Measurements from ENCODE around the gene PTPRCAP.
"Not testable (repeated sequence)": the region's sequence is repeated elsewhere in the genome, so short reads cannot be mapped to it uniquely, and the experiment has no call there.

Gene PTPRCAP

DNA sequence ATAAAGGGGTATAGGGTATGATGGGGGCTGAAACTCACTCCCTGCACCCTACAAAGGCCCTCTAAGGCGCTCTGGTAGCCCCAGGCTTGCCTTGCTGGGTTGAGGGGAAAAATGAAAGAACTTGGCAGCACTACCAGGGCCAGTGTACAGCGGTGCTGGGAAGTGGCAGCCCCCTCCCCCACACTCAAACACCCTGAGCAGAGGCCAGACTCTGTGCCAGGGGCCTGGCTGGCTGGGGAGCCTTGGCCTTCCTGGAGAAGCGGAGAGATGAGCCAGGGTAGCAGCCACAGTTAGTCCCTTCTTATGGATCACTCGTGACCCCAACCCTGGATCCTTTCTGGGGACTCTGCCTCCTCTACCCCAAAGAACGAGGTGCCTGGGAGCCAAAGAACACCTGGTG lies 28.9 kb upstream of the PTPRCAP start:
- peaks cover 11% of the 10 kb centered on the region for H3K79me2 ChIP-seq (ENCODE audit: low read length)
- H4K20me1 ChIP-seq (ENCODE audit: insufficient read depth, low read length) = no peaks in the 10 kb centered on the region
- no peak overlapping the region for H3K9ac ChIP-seq (ENCODE audit: low read length)
- peaks cover 12% of the 10 kb centered on the region for H3K4me1 ChIP-seq (ENCODE audit: low read length)
- TF ChIP-seq, protein P1, sequence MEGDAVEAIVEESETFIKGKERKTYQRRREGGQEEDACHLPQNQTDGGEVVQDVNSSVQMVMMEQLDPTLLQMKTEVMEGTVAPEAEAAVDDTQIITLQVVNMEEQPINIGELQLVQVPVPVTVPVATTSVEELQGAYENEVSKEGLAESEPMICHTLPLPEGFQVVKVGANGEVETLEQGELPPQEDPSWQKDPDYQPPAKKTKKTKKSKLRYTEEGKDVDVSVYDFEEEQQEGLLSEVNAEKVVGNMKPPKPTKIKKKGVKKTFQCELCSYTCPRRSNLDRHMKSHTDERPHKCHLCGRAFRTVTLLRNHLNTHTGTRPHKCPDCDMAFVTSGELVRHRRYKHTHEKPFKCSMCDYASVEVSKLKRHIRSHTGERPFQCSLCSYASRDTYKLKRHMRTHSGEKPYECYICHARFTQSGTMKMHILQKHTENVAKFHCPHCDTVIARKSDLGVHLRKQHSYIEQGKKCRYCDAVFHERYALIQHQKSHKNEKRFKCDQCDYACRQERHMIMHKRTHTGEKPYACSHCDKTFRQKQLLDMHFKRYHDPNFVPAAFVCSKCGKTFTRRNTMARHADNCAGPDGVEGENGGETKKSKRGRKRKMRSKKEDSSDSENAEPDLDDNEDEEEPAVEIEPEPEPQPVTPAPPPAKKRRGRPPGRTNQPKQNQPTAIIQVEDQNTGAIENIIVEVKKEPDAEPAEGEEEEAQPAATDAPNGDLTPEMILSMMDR (IDR thresholded peaks at IDR 0.05; ENCODE audit: low read length) = no peak
- TF ChIP-seq EZH2 (optimal IDR thresholded peaks at IDR 0.05; ENCODE audit: low read depth, low read length) (no peak), EZH2phosphoT487 (IDR thresholded peaks at IDR 0.05; ENCODE audit: low read length) (no peak)
- H3K9me3 ChIP-seq (replicated peaks; ENCODE audit: insufficient read depth, low read length) = no peaks in the 10 kb centered on the region
- H2AFZ ChIP-seq (ENCODE audit: low read length) = no peak overlapping the region
- H3K4me3 ChIP-seq (ENCODE audit: low read length) = no peak overlapping the region
- H3K4me2 ChIP-seq (ENCODE audit: low read depth, low read length) = no peak overlapping the region
- 0 out of 2 replicates have a peak, but pooled peaks cover 3% of the 10 kb centered on the region for H3F3A ChIP-seq (ENCODE audit: insufficient read depth, low read length)
- H3K27me3 ChIP-seq (replicated peaks; ENCODE audit: insufficient read depth, low read length) = no peaks in the 10 kb centered on the region
- no peak for DNase-seq
- H3K9me2 ChIP-seq (replicated peaks; ENCODE audit: insufficient read depth, low read length) = no peaks in the 10 kb centered on the region
- no peak overlapping the region for H3K27ac ChIP-seq (ENCODE audit: low read length)
- no peaks in the 10 kb centered on the region for H3K36me3 ChIP-seq (replicated peaks; ENCODE audit: insufficient read depth, low read length)

DNA sequence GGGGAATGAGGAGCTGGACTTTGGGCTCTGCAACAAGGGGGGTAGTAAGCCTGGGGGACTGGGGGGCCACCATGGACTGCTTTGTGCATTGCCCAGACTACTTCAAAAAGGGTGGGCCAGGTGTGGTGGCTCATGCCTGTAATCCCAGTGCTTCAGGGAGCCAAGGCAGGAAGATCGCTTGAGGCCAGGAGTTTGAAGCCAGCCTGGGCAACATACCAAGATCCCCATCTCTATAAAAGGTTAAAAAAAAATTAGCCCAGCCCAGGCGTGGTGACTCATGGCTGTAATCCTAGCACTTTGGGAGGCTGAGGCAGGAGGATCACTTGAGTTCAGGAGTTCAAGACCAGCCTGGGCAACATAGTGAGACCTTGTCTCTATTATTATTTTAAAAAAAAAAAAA lies 28.0 kb upstream of the PTPRCAP start:
- Histone ChIP-seq H3K4me3 (ENCODE audit: low read length) (peak overlapping the region; percentile 99), H3K4me1 (ENCODE audit: low read length) (peaks cover 12% of the 10 kb centered on the region), H3K9ac (ENCODE audit: low read length) (peak overlapping the region; percentile 96; the same call in 1 of the 2 replicates), H3K79me2 (ENCODE audit: low read length) (peaks cover 11% of the 10 kb centered on the region), H3K4me2 (ENCODE audit: low read depth, low read length) (peak overlapping the region; percentile 99)
- H3K27me3 ChIP-seq (replicated peaks; ENCODE audit: insufficient read depth, low read length); H2AFZ ChIP-seq (ENCODE audit: low read length); H3F3A ChIP-seq (ENCODE audit: insufficient read depth, low read length); H3K9me3 ChIP-seq (replicated peaks; ENCODE audit: insufficient read depth, low read length); H4K20me1 ChIP-seq (ENCODE audit: insufficient read depth, low read length); DNase-seq; H3K36me3 ChIP-seq (replicated peaks; ENCODE audit: insufficient read depth, low read length); H3K9me2 ChIP-seq (replicated peaks; ENCODE audit: insufficient read depth, low read length); H3K27ac ChIP-seq (ENCODE audit: low read length): not testable (repeated sequence)

DNA sequence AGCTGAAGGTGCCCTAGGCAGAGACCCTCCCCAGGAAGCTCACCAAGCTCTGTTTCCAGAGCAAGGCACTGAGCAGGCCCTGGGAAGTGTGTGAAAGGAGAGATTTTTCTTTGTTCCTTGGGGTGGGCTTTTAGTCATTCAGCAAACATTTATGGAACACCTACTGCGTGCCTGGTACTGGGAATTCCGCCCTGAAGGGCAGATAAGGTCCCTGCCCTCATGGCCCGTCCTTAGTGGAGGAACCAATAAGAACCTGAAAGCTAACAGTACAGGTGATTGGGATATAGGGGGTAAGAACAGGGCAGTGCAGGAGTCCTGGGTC lies 27.7 kb upstream of the PTPRCAP start:
- H3K4me1 ChIP-seq (ENCODE audit: low read length) = peaks cover 12% of the 10 kb centered on the region
- peak overlapping the region; percentile 99 for H3K4me2 ChIP-seq (ENCODE audit: low read depth, low read length)
- H3K36me3 ChIP-seq (replicated peaks; ENCODE audit: insufficient read depth, low read length) = no peaks in the 10 kb centered on the region
- peak overlapping the region; percentile 99 for H3K4me3 ChIP-seq (ENCODE audit: low read length)
- H3F3A ChIP-seq (ENCODE audit: insufficient read depth, low read length) = peaks cover 4% of the 10 kb centered on the region; the same call in 1 of the 2 replicates
- TF ChIP-seq EZH2phosphoT487 (IDR thresholded peaks at IDR 0.05; ENCODE audit: low read length) (no peak), EZH2 (optimal IDR thresholded peaks at IDR 0.05; ENCODE audit: low read depth, low read length) (no peak)
- TF ChIP-seq, protein P1 (IDR thresholded peaks at IDR 0.05; ENCODE audit: low read length) = no peak
- peak overlapping the region; percentile 84 for H2AFZ ChIP-seq (ENCODE audit: low read length)
- H3K9ac ChIP-seq (ENCODE audit: low read length) = peak overlapping the region; percentile 96
- H4K20me1 ChIP-seq (ENCODE audit: insufficient read depth, low read length) = no peaks in the 10 kb centered on the region
- H3K9me2 ChIP-seq (replicated peaks; ENCODE audit: insufficient read depth, low read length) = no peaks in the 10 kb centered on the region
- H3K27me3 ChIP-seq (replicated peaks; ENCODE audit: insufficient read depth, low read length) = no peaks in the 10 kb centered on the region
- H3K9me3 ChIP-seq (replicated peaks; ENCODE audit: insufficient read depth, low read length) = no peaks in the 10 kb centered on the region
- H3K27ac ChIP-seq (ENCODE audit: low read length) = peak overlapping the region; percentile 61; the same call in 1 of the 2 replicates
- DNase-seq = no peak
- peaks cover 11% of the 10 kb centered on the region for H3K79me2 ChIP-seq (ENCODE audit: low read length)

DNA sequence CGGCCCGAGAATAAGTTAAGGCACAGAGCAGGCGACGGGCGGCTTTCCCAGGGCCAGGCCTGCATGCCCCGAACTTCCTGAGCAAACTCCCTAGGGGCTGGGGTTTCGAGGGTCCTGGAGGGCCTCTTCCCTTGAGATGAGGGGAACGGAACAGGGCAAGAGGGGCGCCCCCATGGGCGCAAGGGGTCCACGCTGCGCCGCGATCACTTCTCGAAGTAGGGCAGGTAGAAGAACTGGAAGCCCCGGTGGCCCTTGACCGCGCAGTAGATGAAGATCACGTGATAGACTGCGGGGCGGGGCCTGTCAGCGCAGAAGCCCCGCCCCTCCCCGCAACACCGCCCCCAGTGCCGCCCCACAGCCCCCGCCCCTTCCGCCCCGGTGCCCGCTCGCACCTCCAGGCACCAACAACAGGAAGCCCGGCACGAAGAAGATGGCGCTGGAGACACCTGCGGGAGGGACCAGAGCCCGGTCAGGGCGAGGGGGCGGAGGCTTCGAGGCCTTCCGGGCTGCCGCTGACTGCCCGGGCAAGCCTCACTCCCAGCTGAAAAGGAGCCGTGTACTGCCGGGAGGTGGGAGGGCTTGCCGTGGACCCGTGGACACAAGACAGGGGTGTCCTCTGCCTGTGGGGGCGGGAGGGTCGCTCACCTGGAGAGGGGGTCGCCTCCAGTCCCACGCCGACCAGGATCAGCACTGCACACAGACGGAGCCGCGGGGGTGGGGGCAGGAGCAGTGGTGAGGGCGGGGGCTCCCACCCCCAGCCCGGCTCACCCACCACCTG lies 27.1 kb upstream of the PTPRCAP start:
- TF ChIP-seq EZH2phosphoT487 (IDR thresholded peaks at IDR 0.05; ENCODE audit: low read length) = no peak
- TF ChIP-seq EZH2 (optimal IDR thresholded peaks at IDR 0.05; ENCODE audit: low read depth, low read length) = no peak
- TF ChIP-seq, protein P1 (IDR thresholded peaks at IDR 0.05; ENCODE audit: low read length) = no peak
- peaks cover 9% of the 10 kb centered on the region for H3F3A ChIP-seq (ENCODE audit: insufficient read depth, low read length)

More for the DNA sequence above, 27.1 kb upstream of the PTPRCAP start:
- H3K9me2 ChIP-seq (replicated peaks; ENCODE audit: insufficient read depth, low read length) = no peaks in the 10 kb centered on the region
- H4K20me1 ChIP-seq (ENCODE audit: insufficient read depth, low read length) = no peaks in the 10 kb centered on the region
- no peaks in the 10 kb centered on the region for H3K27me3 ChIP-seq (replicated peaks; ENCODE audit: insufficient read depth, low read length)
- peak overlapping the region; percentile 99 for H3K4me2 ChIP-seq (ENCODE audit: low read depth, low read length)
- peaks cover 12% of the 10 kb centered on the region for H3K4me1 ChIP-seq (ENCODE audit: low read length)
- no peaks in the 10 kb centered on the region for H3K36me3 ChIP-seq (replicated peaks; ENCODE audit: insufficient read depth, low read length)
- peaks cover 11% of the 10 kb centered on the region for H3K79me2 ChIP-seq (ENCODE audit: low read length)
- no peaks in the 10 kb centered on the region for H3K9me3 ChIP-seq (replicated peaks; ENCODE audit: insufficient read depth, low read length)
- H3K4me3 ChIP-seq (ENCODE audit: low read length) = peak overlapping the region; percentile 99
- peak overlapping the region; percentile 61 for H3K27ac ChIP-seq (ENCODE audit: low read length)
- H3K9ac ChIP-seq (ENCODE audit: low read length) = peak overlapping the region; percentile 96
- DNase-seq = peak; percentile 93
- H2AFZ ChIP-seq (ENCODE audit: low read length) = peak overlapping the region; percentile 91

All from MM.1S (cell line).